Measurements from ENCODE around the gene GCG. TPM values are rescaled to one million over a fixed set of nuclear protein-coding genes. Genes with fewer than 3 reads are reported as not detected.

Gene GCG
- total RNA-seq, 1 experiment from 2014 or later = not detected

DNA sequence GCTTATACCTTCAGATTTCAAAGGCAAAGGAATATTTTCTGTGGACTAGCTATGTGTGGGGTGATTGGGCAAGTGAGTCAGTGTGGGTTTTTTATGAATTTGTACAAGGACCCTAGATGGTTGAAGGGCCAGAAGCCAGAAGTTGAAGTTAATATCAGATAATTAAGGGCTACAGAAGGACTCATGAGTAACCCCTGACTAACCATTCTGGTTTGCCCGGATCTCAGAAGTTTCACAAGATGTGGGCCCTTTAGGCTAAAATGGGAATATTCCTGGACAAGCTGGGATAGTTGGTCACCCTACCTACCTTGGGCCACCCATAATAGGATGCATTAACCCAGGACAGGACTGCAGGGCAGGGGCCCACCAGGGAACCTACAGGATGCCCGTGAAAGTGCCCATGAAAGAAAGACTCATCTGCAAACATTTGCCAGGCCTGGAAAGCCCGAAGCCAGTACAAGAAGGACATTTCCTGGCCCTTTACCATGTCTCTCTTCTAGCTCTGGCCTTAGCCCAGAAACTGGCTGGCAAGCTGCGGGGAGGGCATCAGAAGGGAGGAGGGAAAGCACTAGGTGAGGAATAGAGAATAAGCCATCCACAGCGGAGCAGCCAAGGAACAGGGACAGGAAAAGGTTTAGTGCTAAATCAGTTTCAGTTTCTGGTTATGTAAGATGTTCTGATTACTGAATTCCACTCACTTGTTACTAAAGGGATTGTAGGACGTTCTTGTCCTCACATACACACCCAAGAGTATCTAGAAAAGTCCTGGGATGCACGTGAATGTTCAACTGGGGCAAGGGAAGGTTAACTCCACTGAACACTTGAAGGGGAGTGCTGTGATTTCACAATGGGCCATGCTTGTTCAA is 33.6 kb downstream of the GCG start:
- POLR2A ChIA-PET = no interaction called here
- DNase-seq (ENCODE audit: low read depth, low spot score) (no peak), ATAC-seq (no peak)
- RAD21 ChIA-PET (ENCODE audit: low non-redundant PET in 1 of 2, low total read pairs in 2 of 2, uncharacterized antibody in 2 of 2, unreplicated experiment in 2 of 2) = no interaction called here
- no peaks in the 10 kb centered on the region for H4K20me1 ChIP-seq (ENCODE audit: insufficient read depth)
- no peak for TF ChIP-seq EGR1 (IDR thresholded peaks at IDR 0.05; ENCODE audit: low read depth)
- TF ChIP-seq POLR2AphosphoS5 (IDR thresholded peaks at IDR 0.05; ENCODE audit: low read depth, low read length) = no peak
- peak; percentile 44 for TF ChIP-seq FOSL1 (IDR thresholded peaks at IDR 0.05; ENCODE audit: low read depth)
- peak; percentile 64; the same call in 1 of the 2 replicates for TF ChIP-seq CEBPB (IDR thresholded peaks at IDR 0.05; ENCODE audit: low read depth)
- TF ChIP-seq CBX3 (IDR thresholded peaks at IDR 0.05; ENCODE audit: low read depth) = no peak
- TF ChIP-seq SIN3A (IDR thresholded peaks at IDR 0.05; ENCODE audit: low read depth) = no peak
- peak; percentile 19; the same call in 1 of the 2 replicates for TF ChIP-seq SP1 (IDR thresholded peaks at IDR 0.05; ENCODE audit: low read depth)
- 0 out of 2 replicates have a peak, but pooled peaks have one; percentile 26 for TF ChIP-seq SRF (IDR thresholded peaks at IDR 0.05; ENCODE audit: low read depth)
- TF ChIP-seq JUND (IDR thresholded peaks at IDR 0.05) = 0 out of 2 replicates have a peak, but pooled peaks have one; percentile 17
- BruUV-seq (replicated peaks) = no TSS peak
- H3K9me2 ChIP-seq (ENCODE audit: insufficient read depth) = no peaks in the 10 kb centered on the region
- CTCF ChIA-PET = no interaction called here
- peaks cover under 1 to 15% of the 10 kb centered on the region in 2 experiments; a peak in 1 of 4 replicates for H3K4me1 ChIP-seq (ENCODE audit: control insufficient read depth in 1 of 2, insufficient read depth in 2 of 2, low read length in 2 of 2)
- H3K36me3 ChIP-seq (ENCODE audit: control insufficient read depth in 1 of 2, insufficient read depth in 2 of 2, low read length in 2 of 2) = no peaks in the 10 kb centered on the region
- H3K27me3 ChIP-seq (ENCODE audit: insufficient read depth, low read length) = no peaks in the 10 kb centered on the region
- no peak overlapping the region for H3K9ac ChIP-seq (ENCODE audit: low read length)
- no peak overlapping the region for H3K4me3 ChIP-seq (replicated peaks in 1 of 2; ENCODE audit: low read depth in 1 of 2, low read length in 2 of 2)
- H3K27ac ChIP-seq (ENCODE audit: low read depth, low read length) = no peak overlapping the region
- H2AFZ ChIP-seq (ENCODE audit: low read depth, low read length, poor library complexity, severe bottlenecking) = no peak overlapping the region
- no peaks in the 10 kb centered on the region for H3K79me2 ChIP-seq (ENCODE audit: insufficient read depth, low read length)
- H3K4me2 ChIP-seq (ENCODE audit: low read length) = peak overlapping the region; percentile 1
- intact Hi-C loops (cut with micrococcal nuclease) = no loop called here
- no peaks in the 10 kb centered on the region; a peak in 1 of 4 replicates for H3K9me3 ChIP-seq (ENCODE audit: control insufficient read depth in 1 of 2, insufficient read depth in 1 of 2, low read depth in 1 of 2, low read length in 2 of 2)

DNA sequence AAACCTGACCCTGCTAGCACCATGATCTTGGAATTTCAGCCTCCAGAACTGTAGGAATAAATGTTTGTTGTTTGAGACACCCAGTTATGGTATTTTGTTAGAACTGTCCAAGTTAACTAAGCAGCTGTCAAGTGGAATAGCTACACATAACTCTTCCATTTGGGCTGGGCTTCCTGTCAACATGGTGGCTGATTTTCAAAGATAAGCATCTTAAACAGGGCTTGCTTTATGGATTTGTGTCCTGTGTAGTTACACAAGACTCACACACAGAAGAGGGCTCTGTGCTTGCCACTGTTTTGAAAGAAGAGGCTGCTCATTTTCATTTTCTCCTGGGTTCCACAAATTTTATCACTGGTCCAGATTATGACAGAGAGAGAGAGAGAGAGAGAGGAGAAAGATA is 35.7 kb downstream of the GCG start:
- no peak for ATAC-seq
- peaks cover 2 to 15% of the 10 kb centered on the region in 2 experiments; a peak in 1 of 4 replicates for H3K4me1 ChIP-seq (ENCODE audit: control insufficient read depth in 1 of 2, insufficient read depth in 2 of 2, low read length in 2 of 2)
- intact Hi-C loops (cut with micrococcal nuclease) = no loop called here
- H3K9me2 ChIP-seq (ENCODE audit: insufficient read depth) = no peaks in the 10 kb centered on the region
- ChIA-PET RAD21 (ENCODE audit: low non-redundant PET in 1 of 2, low total read pairs in 2 of 2, uncharacterized antibody in 2 of 2, unreplicated experiment in 2 of 2) (no interaction called here), POLR2A (no interaction called here), CTCF (interaction anchor here (1.7 kb wide), 1 partner anchor 108 kb away, joined by 5 read pairs; no protein-coding TSS in a partner anchor)
- H4K20me1 ChIP-seq (ENCODE audit: insufficient read depth) = no peaks in the 10 kb centered on the region
- no peaks in the 10 kb centered on the region for H3K36me3 ChIP-seq (ENCODE audit: control insufficient read depth in 1 of 2, insufficient read depth in 2 of 2, low read length in 2 of 2)
- H3K9ac ChIP-seq (ENCODE audit: low read length) = no peak overlapping the region
- H3K9me3 ChIP-seq (ENCODE audit: control insufficient read depth in 1 of 2, insufficient read depth in 1 of 2, low read depth in 1 of 2, low read length in 2 of 2) = no peaks in the 10 kb centered on the region; a peak in 1 of 4 replicates
- H3K27ac ChIP-seq (ENCODE audit: low read depth, low read length) = no peak overlapping the region
- BruUV-seq (replicated peaks) = no TSS peak
- DNase-seq (ENCODE audit: low read depth, low spot score) = no peak
- no peak overlapping the region for H3K4me2 ChIP-seq (ENCODE audit: low read length)
- no peaks in the 10 kb centered on the region for H3K79me2 ChIP-seq (ENCODE audit: insufficient read depth, low read length)
- no peaks in the 10 kb centered on the region for H3K27me3 ChIP-seq (ENCODE audit: insufficient read depth, low read length)
- no peak overlapping the region for H2AFZ ChIP-seq (ENCODE audit: low read depth, low read length, poor library complexity, severe bottlenecking)
- H3K4me3 ChIP-seq (replicated peaks in 1 of 2; ENCODE audit: low read depth in 1 of 2, low read length in 2 of 2) = no peak overlapping the region
- TF ChIP-seq, protein P1, sequence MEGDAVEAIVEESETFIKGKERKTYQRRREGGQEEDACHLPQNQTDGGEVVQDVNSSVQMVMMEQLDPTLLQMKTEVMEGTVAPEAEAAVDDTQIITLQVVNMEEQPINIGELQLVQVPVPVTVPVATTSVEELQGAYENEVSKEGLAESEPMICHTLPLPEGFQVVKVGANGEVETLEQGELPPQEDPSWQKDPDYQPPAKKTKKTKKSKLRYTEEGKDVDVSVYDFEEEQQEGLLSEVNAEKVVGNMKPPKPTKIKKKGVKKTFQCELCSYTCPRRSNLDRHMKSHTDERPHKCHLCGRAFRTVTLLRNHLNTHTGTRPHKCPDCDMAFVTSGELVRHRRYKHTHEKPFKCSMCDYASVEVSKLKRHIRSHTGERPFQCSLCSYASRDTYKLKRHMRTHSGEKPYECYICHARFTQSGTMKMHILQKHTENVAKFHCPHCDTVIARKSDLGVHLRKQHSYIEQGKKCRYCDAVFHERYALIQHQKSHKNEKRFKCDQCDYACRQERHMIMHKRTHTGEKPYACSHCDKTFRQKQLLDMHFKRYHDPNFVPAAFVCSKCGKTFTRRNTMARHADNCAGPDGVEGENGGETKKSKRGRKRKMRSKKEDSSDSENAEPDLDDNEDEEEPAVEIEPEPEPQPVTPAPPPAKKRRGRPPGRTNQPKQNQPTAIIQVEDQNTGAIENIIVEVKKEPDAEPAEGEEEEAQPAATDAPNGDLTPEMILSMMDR (IDR thresholded peaks at IDR 0.05 in 2 of 3, conservative IDR thresholded peaks at IDR 0.05 in 1 of 3; ENCODE audit: borderline replicate concordance in 1 of 3, insufficient read depth in 1 of 3, low read depth in 2 of 3, low read length in 2 of 3) = no peak
- TF ChIP-seq SIN3A (IDR thresholded peaks at IDR 0.05; ENCODE audit: low read depth) = no peak
- TF ChIP-seq EZH2 (IDR thresholded peaks at IDR 0.05) = no peak
- TF ChIP-seq JUND (IDR thresholded peaks at IDR 0.05) = no peak
- no peak for TF ChIP-seq ZFX (IDR thresholded peaks at IDR 0.05)
- TF ChIP-seq ZNF274 (IDR thresholded peaks at IDR 0.05; ENCODE audit: low read depth, low read length) = no peak
- TF ChIP-seq EGR1 (IDR thresholded peaks at IDR 0.05; ENCODE audit: low read depth) = no peak
- no peak for TF ChIP-seq SRF (IDR thresholded peaks at IDR 0.05; ENCODE audit: low read depth)
- no peak for TF ChIP-seq POLR2A (IDR thresholded peaks at IDR 0.05; ENCODE audit: borderline replicate concordance, extremely low read depth, insufficient read depth, insufficient read length)
- no peak for TF ChIP-seq POLR2AphosphoS5 (IDR thresholded peaks at IDR 0.05; ENCODE audit: low read depth, low read length)
- no peak for TF ChIP-seq ELF1 (IDR thresholded peaks at IDR 0.05; ENCODE audit: borderline replicate concordance, low read depth)
- TF ChIP-seq, protein P2, sequence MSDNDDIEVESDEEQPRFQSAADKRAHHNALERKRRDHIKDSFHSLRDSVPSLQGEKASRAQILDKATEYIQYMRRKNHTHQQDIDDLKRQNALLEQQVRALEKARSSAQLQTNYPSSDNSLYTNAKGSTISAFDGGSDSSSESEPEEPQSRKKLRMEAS (IDR thresholded peaks at IDR 0.05) = no peak
- TF ChIP-seq SP1 (IDR thresholded peaks at IDR 0.05; ENCODE audit: low read depth) = no peak
- TF ChIP-seq, protein P3, sequence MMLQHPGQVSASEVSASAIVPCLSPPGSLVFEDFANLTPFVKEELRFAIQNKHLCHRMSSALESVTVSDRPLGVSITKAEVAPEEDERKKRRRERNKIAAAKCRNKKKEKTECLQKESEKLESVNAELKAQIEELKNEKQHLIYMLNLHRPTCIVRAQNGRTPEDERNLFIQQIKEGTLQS (IDR thresholded peaks at IDR 0.05) = no peak
- no peak for TF ChIP-seq RAD21 (IDR thresholded peaks at IDR 0.05; ENCODE audit: low read depth)

All from HCT116 (cell line).